ENCODE results near the gene WDFY4.

DNA sequence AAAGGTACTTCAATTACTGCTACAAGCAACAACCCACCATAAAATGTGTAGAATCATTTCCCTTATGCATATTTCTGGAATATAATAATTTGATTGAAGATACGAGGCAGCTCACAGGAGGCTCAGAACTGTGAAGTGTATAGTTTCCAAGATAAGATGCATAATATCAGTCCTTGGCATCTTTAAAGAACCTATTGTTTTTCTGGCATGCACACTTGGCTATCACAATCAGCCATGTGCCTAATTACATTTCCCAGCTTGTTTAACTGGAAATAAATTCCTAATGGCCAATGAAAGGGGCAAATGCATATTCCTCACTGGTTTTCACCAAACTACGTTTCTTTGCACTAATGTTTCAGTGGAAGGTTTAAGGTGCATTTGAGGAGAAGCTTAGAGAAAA, 338.4 kb downstream of the WDFY4 start:
- TF ChIP-seq TARDBP (IDR thresholded peaks at IDR 0.05) = no peak
- no peak for TF ChIP-seq FOXA1 (IDR thresholded peaks at IDR 0.05)
- no peak for TF ChIP-seq FOXM1 (IDR thresholded peaks at IDR 0.05; ENCODE audit: borderline replicate concordance)
- no peak for TF ChIP-seq FOXK2 (IDR thresholded peaks at IDR 0.05)
- no peak for TF ChIP-seq CTBP1 (IDR thresholded peaks at IDR 0.05; ENCODE audit: borderline replicate concordance)
- no peak for TF ChIP-seq SP1 (IDR thresholded peaks at IDR 0.05)
- no peak for TF ChIP-seq BHLHE40 (IDR thresholded peaks at IDR 0.05; ENCODE audit: borderline replicate concordance)
- TF ChIP-seq SUZ12 (IDR thresholded peaks at IDR 0.05) = no peak
- TF ChIP-seq, protein P1, sequence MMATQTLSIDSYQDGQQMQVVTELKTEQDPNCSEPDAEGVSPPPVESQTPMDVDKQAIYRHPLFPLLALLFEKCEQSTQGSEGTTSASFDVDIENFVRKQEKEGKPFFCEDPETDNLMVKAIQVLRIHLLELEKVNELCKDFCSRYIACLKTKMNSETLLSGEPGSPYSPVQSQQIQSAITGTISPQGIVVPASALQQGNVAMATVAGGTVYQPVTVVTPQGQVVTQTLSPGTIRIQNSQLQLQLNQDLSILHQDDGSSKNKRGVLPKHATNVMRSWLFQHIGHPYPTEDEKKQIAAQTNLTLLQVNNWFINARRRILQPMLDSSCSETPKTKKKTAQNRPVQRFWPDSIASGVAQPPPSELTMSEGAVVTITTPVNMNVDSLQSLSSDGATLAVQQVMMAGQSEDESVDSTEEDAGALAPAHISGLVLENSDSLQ (IDR thresholded peaks at IDR 0.05) = no peak
- no peak for TF ChIP-seq LEF1 (IDR thresholded peaks at IDR 0.05; ENCODE audit: borderline replicate concordance)
- TF ChIP-seq ELF4 (IDR thresholded peaks at IDR 0.05) = no peak

Data from HEK293T (cell line).